ENCODE measurements around the gene EPS8L2.

The EPS8L2 gene

DNA sequence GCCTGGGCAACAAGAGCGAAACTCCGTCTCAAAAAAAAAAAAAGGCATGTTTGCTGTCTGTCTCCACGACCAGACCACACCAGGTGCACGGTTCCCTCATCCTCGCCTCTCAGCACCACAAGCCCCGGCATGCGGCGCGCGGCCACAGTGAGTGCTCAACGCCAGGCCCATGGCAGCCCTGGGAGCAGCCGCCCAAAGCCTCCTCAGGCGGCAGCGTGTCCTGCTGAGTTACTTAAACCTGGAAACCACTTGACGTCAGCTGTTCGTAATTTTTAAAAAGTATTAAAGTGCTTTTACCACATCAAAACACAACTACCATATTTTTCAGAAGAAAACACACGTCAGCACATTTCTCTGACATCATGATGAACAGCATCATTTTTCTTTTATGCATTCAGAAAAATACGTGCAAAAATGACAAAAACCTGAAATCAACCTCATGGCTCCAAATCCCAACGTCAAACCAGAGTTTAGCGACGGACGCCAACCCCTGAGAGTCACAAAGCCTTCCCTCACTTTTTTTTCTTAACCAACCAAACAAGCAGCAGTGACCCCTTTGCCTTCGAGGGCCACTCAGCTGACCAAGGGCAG, 13.1 kb upstream of the EPS8L2 start:
- Histone ChIP-seq H3K27ac (peak overlapping the region; percentile 27 to 97 (median 47); a peak in 20 of 22 replicates), H3K4me3 (peak overlapping the region; percentile 70 to 94 (median 88))

DNA sequence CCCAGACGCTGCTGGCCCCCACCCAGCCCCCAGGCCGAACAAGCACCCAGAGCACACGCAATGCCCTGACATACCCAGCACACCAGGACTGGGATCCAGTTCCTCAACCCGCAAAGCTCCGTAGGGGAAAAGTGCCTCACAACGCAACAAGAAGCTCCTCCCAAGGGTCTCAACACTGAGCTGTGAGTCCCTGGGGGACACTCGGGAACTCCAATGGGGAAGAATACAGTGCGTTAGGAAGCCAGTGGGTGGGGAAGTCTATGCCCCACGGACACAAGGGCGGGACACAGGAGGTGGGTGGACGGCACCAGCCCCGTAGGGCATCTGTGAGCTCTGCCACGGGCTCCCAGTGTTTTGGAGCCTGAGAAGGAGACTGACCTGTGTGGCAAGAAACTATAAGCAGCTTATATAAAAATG, 12.6 kb upstream of the EPS8L2 start:
- Histone ChIP-seq H4K20me1 (peaks cover 30 to 64% (median 53%) of the 10 kb centered on the region in 11 experiments), H3K9me3 (replicated peaks in 1 of 11) (no peaks in the 10 kb centered on the region), H3K27me3 (no peaks in the 10 kb centered on the region), H3K4me3 (peak overlapping the region; percentile 70 to 94 (median 88)), H3K36me3 (peaks cover 19 to 35% (median 28%) of the 10 kb centered on the region in 11 experiments), H3K4me1 (peaks cover 52 to 82% (median 76%) of the 10 kb centered on the region in 10 experiments), H3K9ac (peak overlapping the region; percentile 53 to 100 (median 77)), H3K4me2 (peak overlapping the region; percentile 98 to 100 (median 100)), H3K27ac (peak overlapping the region; percentile 27 to 97 (median 47); a peak in 20 of 22 replicates)
- no peak for TF ChIP-seq Cebpa-rat (IDR thresholded peaks at IDR 0.05)

More for the DNA sequence above, 13.1 kb upstream of the EPS8L2 start:
- Histone ChIP-seq H3K36me3 (peaks cover 24 to 40% (median 33%) of the 10 kb centered on the region in 11 experiments), H3K9me3 (replicated peaks in 1 of 11) (no peaks in the 10 kb centered on the region), H3K4me2 (peak overlapping the region; percentile 98 to 100 (median 100)), H4K20me1 (peaks cover 33 to 65% (median 57%) of the 10 kb centered on the region in 11 experiments), H3K4me1 (peaks cover 47 to 78% (median 73%) of the 10 kb centered on the region in 10 experiments), H3K27me3 (no peaks in the 10 kb centered on the region), H3K9ac (peak overlapping the region; percentile 53 to 100 (median 77); a peak in 21 of 22 replicates)
- TF ChIP-seq Cebpa-rat (IDR thresholded peaks at IDR 0.05), result no peak

GRCh38 chr11:693887-694562, 12.0 kb upstream of the EPS8L2 start:
- H3K9ac ChIP-seq, result peak overlapping the region; percentile 53 to 100 (median 96)
- H3K27ac ChIP-seq, result peak overlapping the region; percentile 27 to 100 (median 61); a peak in 20 of 22 replicates
- H4K20me1 ChIP-seq, result peaks cover 25 to 64% (median 47%) of the 10 kb centered on the region in 11 experiments

DNA sequence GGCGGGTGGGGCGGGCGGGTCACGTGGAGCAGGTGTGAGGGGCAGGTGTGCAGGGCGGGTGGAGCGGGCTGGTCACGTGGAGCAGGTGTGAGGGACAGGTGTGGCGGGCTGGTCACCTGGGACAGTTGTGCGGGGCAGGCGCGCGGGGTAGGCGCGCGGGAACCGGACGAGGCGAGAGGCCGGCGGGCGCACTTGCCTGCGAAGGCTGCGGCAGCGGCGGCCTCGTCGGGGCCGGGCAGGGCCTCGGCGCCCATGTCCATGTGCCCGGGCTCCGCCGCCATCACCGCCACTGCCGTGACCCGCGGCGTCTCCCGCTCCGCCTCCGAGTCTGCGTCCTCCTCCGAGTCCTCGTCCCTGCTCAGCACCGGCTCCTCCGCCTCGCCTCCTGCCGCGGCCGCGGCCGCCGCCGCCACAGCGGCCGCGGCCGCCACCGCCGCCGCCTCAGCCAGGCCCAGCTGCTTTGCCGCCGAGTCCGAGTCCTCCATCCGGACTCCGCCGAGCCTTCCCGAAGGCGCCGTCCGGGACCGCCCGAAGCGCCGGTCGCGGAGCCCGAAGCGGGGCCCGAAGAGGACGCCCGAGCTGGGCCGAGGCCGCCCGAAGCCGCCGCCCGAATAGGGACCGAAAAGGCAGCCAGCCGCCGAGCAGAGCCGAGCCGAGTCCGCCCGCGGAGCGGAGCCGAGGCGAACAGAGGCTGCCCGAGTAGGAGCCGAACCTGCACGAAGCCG, 11.3 kb upstream of the EPS8L2 start, which contains the start of gene DEAF1:
Gene DEAF1, minus strand, starts transcription at position 660 of the 725 bp plus-strand sequence. Its CDS starts 175 bp downstream, at position 485.
- Histone ChIP-seq H3K9me3 (replicated peaks in 1 of 11) (no peaks in the 10 kb centered on the region), H3K27ac (peak within 1 kb of the TSS; percentile 97 to 100 (median 100)), H3K9ac (peak within 1 kb of the TSS; percentile 95 to 100 (median 99)), H3K4me3 (peak within 1 kb of the TSS; percentile 70 to 94 (median 88)), H3K4me1 (peaks cover 65 to 82% (median 77%) of the 10 kb centered on the region in 10 experiments), H4K20me1 (peaks cover 25 to 64% (median 42%) of the 10 kb centered on the region in 11 experiments), H3K36me3 (peaks cover 6 to 31% (median 15%) of the 10 kb centered on the region in 11 experiments; a peak in 20 of 22 replicates), H3K27me3 (no peaks in the 10 kb centered on the region), H3K4me2 (peak within 1 kb of the TSS; percentile 98 to 100 (median 100))
- TF ChIP-seq Cebpa-rat (IDR thresholded peaks at IDR 0.05), result no peak

More at GRCh38 chr11:693887-694562, 12.0 kb upstream of the EPS8L2 start:
- TF ChIP-seq Cebpa-rat (IDR thresholded peaks at IDR 0.05), result no peak
- Histone ChIP-seq H3K36me3 (peaks cover 13 to 31% (median 22%) of the 10 kb centered on the region in 11 experiments; a peak in 21 of 22 replicates), H3K27me3 (no peaks in the 10 kb centered on the region), H3K9me3 (replicated peaks in 1 of 11) (no peaks in the 10 kb centered on the region), H3K4me2 (peak overlapping the region; percentile 98 to 100 (median 100)), H3K4me3 (peak overlapping the region; percentile 70 to 94 (median 88)), H3K4me1 (peaks cover 58 to 82% (median 77%) of the 10 kb centered on the region in 10 experiments)

DNA sequence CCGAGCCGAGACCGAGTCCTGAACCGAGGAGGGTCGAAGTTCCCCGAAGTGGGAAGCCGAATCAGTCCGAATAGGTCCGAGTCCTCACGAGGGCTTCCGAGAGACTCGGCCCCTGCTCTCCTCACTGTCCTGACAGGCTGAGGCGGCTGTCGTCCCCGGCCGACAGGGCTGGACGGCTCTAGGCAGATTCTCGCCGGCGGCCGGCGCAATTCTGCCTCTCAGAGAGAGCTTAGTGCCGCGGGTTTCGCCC, 10.8 kb upstream of the EPS8L2 start:
- peak overlapping the region; percentile 70 to 94 (median 88) for H3K4me3 ChIP-seq
- no peaks in the 10 kb centered on the region for H3K27me3 ChIP-seq
- H3K9me3 ChIP-seq (replicated peaks in 1 of 11), result no peaks in the 10 kb centered on the region
- TF ChIP-seq Cebpa-rat (IDR thresholded peaks at IDR 0.05), result no peak
- peaks cover 4 to 30% (median 12%) of the 10 kb centered on the region in 11 experiments; a peak in 14 of 22 replicates for H3K36me3 ChIP-seq
- peaks cover 25 to 65% (median 41%) of the 10 kb centered on the region in 11 experiments for H4K20me1 ChIP-seq
- H3K4me1 ChIP-seq, result peaks cover 70 to 84% (median 79%) of the 10 kb centered on the region in 10 experiments
- H3K27ac ChIP-seq, result peak overlapping the region; percentile 97 to 100 (median 100)
- peak overlapping the region; percentile 15 to 89 (median 49); a peak in 15 of 22 replicates for H3K4me2 ChIP-seq
- H3K9ac ChIP-seq, result peak overlapping the region; percentile 95 to 100 (median 99)

DNA sequence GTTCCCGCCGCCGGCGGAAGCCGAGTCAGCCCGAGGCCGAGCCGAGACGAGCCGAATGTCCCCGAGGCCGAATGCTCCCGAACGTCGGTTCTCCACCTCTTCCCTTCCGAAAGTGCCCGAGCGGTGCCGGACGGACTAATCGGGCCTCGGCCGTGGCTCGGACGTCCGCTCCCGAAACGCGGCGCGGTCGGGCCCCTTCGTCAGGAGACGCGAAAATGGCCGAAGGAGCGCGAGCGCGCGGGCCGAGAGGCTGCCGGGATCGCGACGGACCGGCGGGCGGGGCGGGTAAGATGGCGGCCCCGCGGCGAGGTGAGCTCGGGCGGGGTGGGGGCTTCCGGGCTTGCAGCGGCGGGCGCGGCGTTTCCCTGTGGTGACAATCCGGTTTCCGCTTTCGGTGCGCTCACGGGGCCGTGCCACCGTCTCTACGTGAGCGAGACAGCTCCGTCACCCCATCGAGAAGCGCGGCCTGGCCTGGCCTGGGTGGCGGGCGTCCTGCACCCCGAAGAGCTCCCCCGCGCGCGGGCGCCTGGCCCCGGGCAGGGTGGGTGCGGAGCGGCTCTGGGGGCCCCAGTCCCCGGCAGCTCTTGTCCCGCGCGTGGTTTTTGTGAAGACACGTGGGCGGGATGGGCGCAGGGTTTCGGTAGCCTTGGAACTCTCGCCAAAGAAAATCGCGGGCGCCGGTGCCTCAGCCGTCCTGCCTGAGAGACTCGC, 10.3 kb upstream of the EPS8L2 start, which contains the start of gene TMEM80:
Gene TMEM80, plus strand, starts transcription at position 279 of the 711 bp plus-strand sequence. Its CDS starts 12 bp downstream, at position 291.
- Histone ChIP-seq H3K4me2 (peak within 1 kb of the TSS; percentile 98 to 100 (median 100)), H3K4me3 (peak within 1 kb of the TSS; percentile 70 to 94 (median 88)), H3K9ac (peak within 1 kb of the TSS; percentile 95 to 100 (median 99)), H3K27me3 (no peaks in the 10 kb centered on the region), H3K27ac (peak within 1 kb of the TSS; percentile 97 to 100 (median 100)), H3K4me1 (peaks cover 75 to 86% (median 82%) of the 10 kb centered on the region in 10 experiments), H4K20me1 (peaks cover 24 to 66% (median 38%) of the 10 kb centered on the region in 11 experiments), H3K9me3 (replicated peaks in 1 of 11) (no peaks in the 10 kb centered on the region), H3K36me3 (peaks cover under 1 to 28% (median 10%) of the 10 kb centered on the region in 11 experiments; a peak in 15 of 22 replicates)
- TF ChIP-seq Cebpa-rat (IDR thresholded peaks at IDR 0.05), result no peak

- Histone ChIP-seq H4K20me1 (peaks cover 11 to 58% (median 24%) of the 10 kb centered on the region in 11 experiments; a peak in 21 of 22 replicates), H3K9ac (peak overlapping the region; percentile 95 to 100 (median 99)), H3K27me3 (no peaks in the 10 kb centered on the region), H3K27ac (peak overlapping the region; percentile 97 to 100 (median 100)), H3K9me3 (replicated peaks in 1 of 11) (peaks cover 0 to 7% (median 0%) of the 10 kb centered on the region in 11 experiments; a peak in 8 of 22 replicates), H3K4me2 (peak overlapping the region; percentile 72 to 97 (median 89)), H3K4me3 (peak overlapping the region; percentile 70 to 94 (median 88); a peak in 19 of 20 replicates), H3K4me1 (peaks cover 73 to 86% (median 81%) of the 10 kb centered on the region in 10 experiments), H3K36me3 (peaks cover 5 to 28% (median 6%) of the 10 kb centered on the region in 11 experiments)
- peak in 5 of 11 experiments; percentile 9 to 45 (median 40); a peak in 3 of 22 replicates for TF ChIP-seq Cebpa-rat (IDR thresholded peaks at IDR 0.05)
These were observed 9.0 kb upstream of the EPS8L2 start for GRCh38 chr11:696955-697491.

All from BLaER1 treated with 17β-estradiol and CSF1 and Interleukin-3, amounts not matched to agents 10 nM and 100 nM (cell line).